Subcutaneous adipose tissue (tissue), 4 donors: Measurements from ENCODE around the gene BEX1. TPM values are rescaled to one million over a fixed set of nuclear protein-coding genes. Genes with fewer than 3 reads are reported as not detected.

Source experiments
- total RNA-seq, 4 donors: library from RNA; depleted of rRNA; stranded (reverse); fragments of >200 nt; gene quantifications; one replicate each; pipeline ENCODE4 v1.1.0, GENCODE V29; 2016
- TF ChIP-seq, protein P1 (sequence below): fragments of 450-650 bp; IDR thresholded peaks from one replicate; pipeline ENCODE4 v1.5.1; 2016; ENCODE audit warnings: low read depth, mild to moderate bottlenecking, control low read depth, antibody characterized with exemption, moderate library complexity

The BEX1 gene
- total RNA-seq, 4 donors from 2014 or later: not detected

DNA sequence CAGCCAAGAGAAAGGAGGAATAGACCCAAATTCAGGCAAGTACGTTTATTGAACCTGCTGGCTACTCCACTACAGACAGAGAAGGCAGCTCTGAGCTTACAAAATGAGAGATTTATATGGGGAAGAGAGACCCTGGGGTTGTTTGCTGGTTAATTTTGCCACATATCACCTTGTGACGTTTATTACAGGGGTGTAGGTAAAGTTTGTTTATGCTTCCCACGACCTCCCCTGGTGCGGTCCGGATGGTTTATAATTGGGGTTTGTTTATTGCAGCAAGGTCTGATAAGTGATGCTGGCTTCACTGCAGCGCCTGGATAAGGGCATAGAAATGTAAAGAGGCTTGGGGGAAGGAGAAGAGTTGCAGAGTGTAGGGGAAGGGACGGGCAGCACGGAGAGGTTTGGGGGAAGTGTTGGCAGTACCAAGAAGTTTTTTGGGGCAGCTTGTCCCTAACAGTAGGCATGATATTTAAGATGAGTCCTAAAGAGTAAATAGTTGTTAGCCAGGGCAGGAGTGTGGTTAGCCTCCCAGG, 12.6 kb downstream of the BEX1 start:
- TF ChIP-seq, protein P1, sequence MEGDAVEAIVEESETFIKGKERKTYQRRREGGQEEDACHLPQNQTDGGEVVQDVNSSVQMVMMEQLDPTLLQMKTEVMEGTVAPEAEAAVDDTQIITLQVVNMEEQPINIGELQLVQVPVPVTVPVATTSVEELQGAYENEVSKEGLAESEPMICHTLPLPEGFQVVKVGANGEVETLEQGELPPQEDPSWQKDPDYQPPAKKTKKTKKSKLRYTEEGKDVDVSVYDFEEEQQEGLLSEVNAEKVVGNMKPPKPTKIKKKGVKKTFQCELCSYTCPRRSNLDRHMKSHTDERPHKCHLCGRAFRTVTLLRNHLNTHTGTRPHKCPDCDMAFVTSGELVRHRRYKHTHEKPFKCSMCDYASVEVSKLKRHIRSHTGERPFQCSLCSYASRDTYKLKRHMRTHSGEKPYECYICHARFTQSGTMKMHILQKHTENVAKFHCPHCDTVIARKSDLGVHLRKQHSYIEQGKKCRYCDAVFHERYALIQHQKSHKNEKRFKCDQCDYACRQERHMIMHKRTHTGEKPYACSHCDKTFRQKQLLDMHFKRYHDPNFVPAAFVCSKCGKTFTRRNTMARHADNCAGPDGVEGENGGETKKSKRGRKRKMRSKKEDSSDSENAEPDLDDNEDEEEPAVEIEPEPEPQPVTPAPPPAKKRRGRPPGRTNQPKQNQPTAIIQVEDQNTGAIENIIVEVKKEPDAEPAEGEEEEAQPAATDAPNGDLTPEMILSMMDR: no peak

- TF ChIP-seq, protein P1: no peak
Observed at GRCh38 chrX:103017542-103017941, 46.4 kb downstream of the BEX1 start.

- TF ChIP-seq, protein P1: no peak
Observed at GRCh38 chrX:103012945-103013344, 51.0 kb downstream of the BEX1 start.

Other genes starting within 250 kb of the BEX1 start
- 1 to 10 TPM in 3 of 4 donors, not detected in 1; 2.2 to 4.9 (median 3.6) TPM for gene RAB40AL, start 126.9 kb downstream of the BEX1 start, total RNA-seq
- 1 to 10 TPM; 2.1 to 8.3 (median 3.5) TPM for gene NXF3, start 29.0 kb upstream of the BEX1 start, total RNA-seq
- gene BEX4, start 150.9 kb upstream of the BEX1 start, total RNA-seq: 10 to 100 TPM; 13.9 to 36.7 (median 15.5) TPM
- 10 to 100 TPM; 44.8 to 72.1 (median 57.8) TPM for gene TCEAL8, start 191.0 kb upstream of the BEX1 start, total RNA-seq
- gene TCEAL5, start 212.6 kb upstream of the BEX1 start, total RNA-seq: not detected
- 1 to 10 TPM in 3 of 4 donors, not detected in 1; 1.1 to 1.5 (median 1.3) TPM for gene BEX2, start 246.8 kb upstream of the BEX1 start, total RNA-seq